ENCODE results near the gene ADCY9. TPM values are rescaled to one million over a fixed set of nuclear protein-coding genes. Genes with fewer than 3 reads are reported as not detected.

Gene ADCY9
- total and polyA plus RNA-seq, 8 donors: 6.6 to 20.9 (median 18.0) TPM

DNA sequence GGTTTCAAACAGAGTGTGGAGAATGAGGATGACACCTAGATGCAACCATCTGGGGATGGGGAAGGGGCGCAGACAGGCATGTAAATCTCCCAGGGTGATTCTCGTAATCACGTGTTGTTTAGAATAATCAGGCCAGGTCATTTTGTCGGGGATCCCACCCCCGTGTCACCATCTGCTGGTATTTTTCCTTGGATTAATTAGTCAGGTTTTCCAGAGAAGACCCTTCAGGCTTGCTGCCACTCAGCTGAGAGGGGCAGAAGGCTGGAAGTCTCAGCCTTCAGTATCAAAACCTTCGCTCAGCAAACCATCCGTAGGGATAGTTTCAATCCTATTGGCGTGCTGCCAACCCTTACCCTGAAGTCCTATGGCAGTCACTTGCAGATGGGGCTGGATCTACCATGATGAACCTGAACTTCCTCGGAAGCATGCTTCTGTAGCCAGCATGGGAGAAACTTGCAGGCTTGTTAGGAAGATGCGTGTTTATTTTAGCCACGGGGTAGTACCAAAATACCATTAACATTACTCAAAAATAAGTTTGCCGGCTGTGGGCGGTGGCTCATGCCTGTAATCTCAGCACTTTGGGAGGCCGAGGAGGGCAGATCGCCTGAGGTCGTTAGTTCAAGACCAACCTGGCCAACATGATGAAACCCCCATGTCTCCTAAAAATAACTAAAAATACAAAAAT is 7.5 kb upstream of the ADCY9 start:
- TF ChIP-seq, protein P1, sequence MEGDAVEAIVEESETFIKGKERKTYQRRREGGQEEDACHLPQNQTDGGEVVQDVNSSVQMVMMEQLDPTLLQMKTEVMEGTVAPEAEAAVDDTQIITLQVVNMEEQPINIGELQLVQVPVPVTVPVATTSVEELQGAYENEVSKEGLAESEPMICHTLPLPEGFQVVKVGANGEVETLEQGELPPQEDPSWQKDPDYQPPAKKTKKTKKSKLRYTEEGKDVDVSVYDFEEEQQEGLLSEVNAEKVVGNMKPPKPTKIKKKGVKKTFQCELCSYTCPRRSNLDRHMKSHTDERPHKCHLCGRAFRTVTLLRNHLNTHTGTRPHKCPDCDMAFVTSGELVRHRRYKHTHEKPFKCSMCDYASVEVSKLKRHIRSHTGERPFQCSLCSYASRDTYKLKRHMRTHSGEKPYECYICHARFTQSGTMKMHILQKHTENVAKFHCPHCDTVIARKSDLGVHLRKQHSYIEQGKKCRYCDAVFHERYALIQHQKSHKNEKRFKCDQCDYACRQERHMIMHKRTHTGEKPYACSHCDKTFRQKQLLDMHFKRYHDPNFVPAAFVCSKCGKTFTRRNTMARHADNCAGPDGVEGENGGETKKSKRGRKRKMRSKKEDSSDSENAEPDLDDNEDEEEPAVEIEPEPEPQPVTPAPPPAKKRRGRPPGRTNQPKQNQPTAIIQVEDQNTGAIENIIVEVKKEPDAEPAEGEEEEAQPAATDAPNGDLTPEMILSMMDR (IDR thresholded peaks at IDR 0.05): no peak
- no peak overlapping the region for H3K27ac ChIP-seq
- intact Hi-C loops (cut with DNase I): no loop called here
- no peak overlapping the region for H3K4me3 ChIP-seq
- no peaks in the 10 kb centered on the region for H3K36me3 ChIP-seq
- FAIRE-seq: no peak
- no peak for DNase-seq
- no peak for ATAC-seq
- H3K4me1 ChIP-seq: no peaks in the 10 kb centered on the region
- 70 to 73% methylated on average over 16 of the region's 16 CpGs for WGBS, 2 donors
- no peaks in the 10 kb centered on the region for H3K9me3 ChIP-seq
- no peaks in the 10 kb centered on the region for H3K27me3 ChIP-seq

DNA sequence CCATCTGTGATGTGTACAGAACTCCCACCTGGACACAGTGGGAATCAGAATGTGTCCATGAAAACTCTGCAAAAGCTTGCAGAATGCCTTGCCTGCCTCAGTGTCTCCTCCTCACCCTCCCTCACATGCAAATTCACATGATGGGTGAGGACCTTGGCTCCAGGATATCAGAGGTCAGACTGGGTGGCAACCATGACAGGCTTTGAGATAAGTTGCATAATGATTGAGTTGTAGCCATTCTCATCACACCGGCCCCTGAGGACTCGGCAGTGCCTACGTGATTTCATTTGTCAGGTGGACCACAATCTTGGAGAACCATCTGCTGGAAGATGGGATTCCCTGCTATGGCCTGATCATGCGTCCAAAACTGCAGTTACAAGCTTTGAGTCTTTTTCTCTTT is 3.9 kb upstream of the ADCY9 start:
- FAIRE-seq (no peak), ATAC-seq (no peak), DNase-seq (no peak)
- intact Hi-C loops (cut with DNase I): no loop called here
- Histone ChIP-seq H3K4me3 (no peak overlapping the region), H3K9me3 (no peaks in the 10 kb centered on the region), H3K4me1 (peaks cover 0 to 6% (median 0%) of the 10 kb centered on the region in 3 donors), H3K27me3 (no peaks in the 10 kb centered on the region), H3K27ac (no peak overlapping the region), H3K36me3 (no peaks in the 10 kb centered on the region)
- TF ChIP-seq, protein P1 (IDR thresholded peaks at IDR 0.05): no peak
- 87 to 91% methylated on average over 4 of the region's 4 CpGs for WGBS, 2 donors

DNA sequence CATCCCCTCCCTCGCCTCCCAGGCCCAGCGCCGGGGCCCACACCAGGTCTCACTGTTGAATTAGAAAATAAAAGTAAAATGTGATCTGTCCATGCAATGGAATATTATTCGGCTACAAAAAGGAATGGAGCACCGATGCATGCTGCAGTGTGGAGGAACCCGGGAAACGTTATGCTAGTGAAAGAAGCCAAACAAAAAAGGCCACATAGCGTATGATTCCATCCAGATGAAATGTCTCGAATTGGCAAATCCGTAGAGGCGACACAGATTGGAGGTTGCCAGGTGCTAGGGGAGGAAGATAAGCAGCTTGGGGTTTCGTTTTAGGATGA is 972 bp upstream of the ADCY9 start:
- peak overlapping the region in 3 of 4 donors; percentile 7 to 76 (median 73) for H3K4me3 ChIP-seq
- FAIRE-seq: no peak

DNA sequence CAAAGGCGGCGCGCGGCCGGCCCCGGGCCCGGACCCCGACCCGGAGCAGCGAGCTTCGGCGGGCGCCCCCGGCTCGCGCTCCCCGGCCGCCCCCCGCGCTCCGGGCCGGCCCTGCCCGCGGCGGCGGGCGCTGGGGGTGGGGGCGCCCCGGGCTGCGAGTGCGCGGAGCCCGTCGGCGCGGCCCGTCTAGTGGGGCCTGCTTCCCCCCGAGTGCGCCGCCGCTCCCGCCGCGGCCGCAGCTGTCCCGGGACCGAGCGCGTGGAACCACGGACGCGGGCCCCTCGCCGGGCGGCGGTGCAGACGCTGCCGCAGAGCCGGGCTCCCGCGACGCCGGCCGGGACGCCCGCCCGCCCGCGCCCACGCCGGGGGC is 308 bp downstream of the ADCY9 start:
- Histone ChIP-seq H3K27ac (peak overlapping the region in 1 of 4 donors; percentile 44), H3K4me1 (peaks cover 4 to 26% (median 17%) of the 10 kb centered on the region in 3 donors), H3K9me3 (no peaks in the 10 kb centered on the region), H3K36me3 (no peaks in the 10 kb centered on the region), H3K27me3 (no peaks in the 10 kb centered on the region), H3K4me3 (peak overlapping the region; percentile 55 to 76 (median 68))
- ATAC-seq (no peak), DNase-seq (no peak), FAIRE-seq (no peak)
- TF ChIP-seq, protein P1 (IDR thresholded peaks at IDR 0.05): no peak
- WGBS, 2 donors: 1% methylated on average over 71 of the region's 71 CpGs; no CpG with 5 or more reads in 1 of the 2 donors
- intact Hi-C loops (cut with DNase I): loop anchor here in 1 of 3 donors (5.0 kb wide), 1 partner anchor 94 kb away; no protein-coding TSS in a partner anchor

More for the DNA sequence above, 972 bp upstream of the ADCY9 start:
- intact Hi-C loops (cut with DNase I): loop anchor here in 1 of 3 donors (5.0 kb wide), 1 partner anchor 95 kb away; no protein-coding TSS in a partner anchor
- no peaks in the 10 kb centered on the region for H3K9me3 ChIP-seq
- WGBS, 2 donors: 91 to 93% methylated on average over 12 of the region's 12 CpGs
- no peaks in the 10 kb centered on the region for H3K27me3 ChIP-seq
- no peaks in the 10 kb centered on the region for H3K36me3 ChIP-seq
- TF ChIP-seq, protein P1 (IDR thresholded peaks at IDR 0.05): no peak
- DNase-seq (no peak), ATAC-seq (no peak)
- H3K4me1 ChIP-seq: peaks cover 4 to 19% (median 8%) of the 10 kb centered on the region in 3 donors
- no peak overlapping the region for H3K27ac ChIP-seq
